HepG2 (cell line): ENCODE measurements around the gene PRKAR2B. TPM values are rescaled to one million over a fixed set of nuclear protein-coding genes. Genes with fewer than 3 reads are reported as not detected.

Source experiments
- ATAC-seq: fragments of 200-7000 bp; cut with Tn5 transposase; 3 replicates; pipeline ENCODE4 v1.9.1; 2020; ENCODE audit warnings: mild to moderate bottlenecking, moderate library complexity
- BruUV-seq: library from RNA; stranded (reverse); fragments of 400-500 nt; replicated peaks from 2 replicates; lab custom pipeline; 2021; lab: Mats Ljungman, UMichigan
- CTCF ChIA-PET: fragments of 300-600 bp; formaldehyde crosslinking; extraction: SDS; loops from one replicate; lab custom pipeline; 2021; ENCODE audit warnings: low total read pairs, inconsistent platforms, low intra/inter-chr PET ratio; lab: Yijun Ruan, JAX
- POLR2A ChIA-PET: fragments of 350-600 bp; sonication (Branson Sonifier 250); formaldehyde crosslinking; loops from one replicate; lab custom pipeline; 2020; ENCODE audit warnings: antibody characterized with exemption, inconsistent platforms; lab: Yijun Ruan, JAX
- DNase-seq: peaks from one replicate; pipeline ENCODE4 v3.0.0-alpha.2; 2015; ENCODE audit warnings: low spot score
- FAIRE-seq: peaks from 3 replicates; lab custom pipeline; 2011; peaks lifted over from hg19 to GRCh38; lab: Jason Lieb, UNC
- H2AFZ ChIP-seq: one replicate; pipeline ENCODE4 v1.6.1; 2011; ENCODE audit warnings: low read length, inconsistent platforms
- H3K27ac ChIP-seq: fragments of 300-600 bp; 3 replicates; pipeline ENCODE4 v1.8.0; 2011; ENCODE audit warnings: mixed run types, mild to moderate bottlenecking, mixed read lengths, low read length, inconsistent platforms; ENCODE audit not compliant: insufficient read depth; ENCODE audit errors: extremely low read length
- H3K27me3 ChIP-seq, 2 experiments: fragments of 200-600 bp in 1 of 2; 2 replicates in 1 of 2; 3 replicates in 1 of 2; pipeline versions ENCODE4 v1.6.0 to v1.8.0; 2011; ENCODE audit warnings: low read length in 2 of 2, mild to moderate bottlenecking in 2 of 2, moderate library complexity in 2 of 2, inconsistent platforms in 1 of 2; ENCODE audit not compliant: insufficient read depth in 2 of 2, control insufficient read depth in 1 of 2
- H3K36me3 ChIP-seq, 2 experiments: fragments of 200-600 bp in 1 of 2; replicated peaks in 1 of 2; 2 replicates in 1 of 2; 3 replicates in 1 of 2; pipeline versions ENCODE4 v1.5.1 to v1.8.0; 2011; ENCODE audit warnings: low read length in 2 of 2, inconsistent platforms in 1 of 2; ENCODE audit not compliant: insufficient read depth in 2 of 2, control insufficient read depth in 1 of 2
- H3K4me1 ChIP-seq: 2 replicates; pipeline ENCODE4 v1.5.1; 2012; ENCODE audit warnings: low read length, inconsistent platforms; ENCODE audit not compliant: insufficient read depth
- H3K4me2 ChIP-seq: 2 replicates; pipeline ENCODE4 v1.6.0; 2011; ENCODE audit warnings: low read depth, low read length, inconsistent platforms
- H3K4me3 ChIP-seq, 3 experiments: fragments of 200-600 bp in 1 of 3; sonication (generic), shearing (Covaris generic) in 1 of 3; replicated peaks in 1 of 3; 2 replicates each; pipeline ENCODE4 v1.5.1; 2011 to 2016; ENCODE audit warnings: low read length in 3 of 3, inconsistent platforms in 2 of 3, low read depth in 2 of 3, mild to moderate bottlenecking in 2 of 3, control low read depth in 1 of 3, mixed read lengths in 1 of 3; ENCODE audit not compliant: insufficient read depth in 1 of 3
- H3K79me2 ChIP-seq: one replicate; pipeline ENCODE4 v1.6.1; 2011; ENCODE audit warnings: low read length, inconsistent platforms; ENCODE audit not compliant: insufficient read depth
- H3K9ac ChIP-seq: 2 replicates; pipeline ENCODE4 v1.6.0; 2011; ENCODE audit warnings: mild to moderate bottlenecking, low read depth, low read length, inconsistent platforms; ENCODE audit not compliant: insufficient read depth
- H3K9me3 ChIP-seq: 2 replicates; pipeline ENCODE4 v1.5.1; 2012; ENCODE audit warnings: mild to moderate bottlenecking, low read length
- H4K20me1 ChIP-seq: 2 replicates; pipeline ENCODE4 v1.6.0; 2011; ENCODE audit warnings: inconsistent platforms, mild to moderate bottlenecking, low read length, moderate library complexity; ENCODE audit not compliant: insufficient read depth
- ATF7-NPFF ChIP-seq: sonication (generic); formaldehyde crosslinking; IDR thresholded peaks from 2 replicates; pipeline ENCODE4 v1.8.1; 2023; ENCODE audit warnings: mild to moderate bottlenecking, low read depth, missing genetic modification reagents, moderate library complexity
- FOXP1 ChIP-seq, 2 experiments: fragments of 450-650 bp in 1 of 2; IDR thresholded peaks; 2 replicates each; pipeline ENCODE4 v1.6.1; 2017 to 2018; ENCODE audit warnings: antibody characterized with exemption in 1 of 2
- HNF1B ChIP-seq: sonication (generic); formaldehyde crosslinking; IDR thresholded peaks from 2 replicates; pipeline ENCODE4 v1.5.1; 2020; ENCODE audit warnings: mild to moderate bottlenecking, moderate library complexity, missing genetic modification reagents
- MEIS2 ChIP-seq: sonication (generic); formaldehyde crosslinking; IDR thresholded peaks from 2 replicates; pipeline ENCODE4 v1.9.0; 2021; ENCODE audit warnings: mild to moderate bottlenecking, missing genetic modification reagents
- NCOA2 ChIP-seq: sonication (generic); formaldehyde crosslinking; IDR thresholded peaks from 2 replicates; pipeline ENCODE4 v1.8.0; 2022; ENCODE audit warnings: inconsistent platforms
- RBAK ChIP-seq: sonication (generic); formaldehyde crosslinking; IDR thresholded peaks from 2 replicates; pipeline ENCODE4 v1.5.1; 2020; ENCODE audit warnings: mild to moderate bottlenecking, missing genetic modification reagents
- RNF2 ChIP-seq: fragments of 450-650 bp; conservative IDR thresholded peaks from 2 replicates; pipeline ENCODE4 v1.6.1; 2016; ENCODE audit warnings: low read depth
- SALL1 ChIP-seq: sonication (generic); formaldehyde crosslinking; IDR thresholded peaks from 2 replicates; pipeline ENCODE4 v1.8.0; 2022; ENCODE audit warnings: mild to moderate bottlenecking, missing genetic modification reagents
- SRSF4 ChIP-seq: fragments of 200-400 bp; formaldehyde crosslinking; IDR thresholded peaks from one replicate; pipeline ENCODE4 v1.6.1; 2018; ENCODE audit warnings: mild to moderate bottlenecking, low read depth, low read length, moderate library complexity; ENCODE audit not compliant: poor library complexity, severe bottlenecking
- THAP8 ChIP-seq: sonication (generic); formaldehyde crosslinking; IDR thresholded peaks from 2 replicates; pipeline ENCODE4 v1.5.1; 2020; ENCODE audit warnings: missing genetic modification reagents, mild to moderate bottlenecking, borderline replicate concordance
- ZC3H4 ChIP-seq: sonication (generic); formaldehyde crosslinking; IDR thresholded peaks from 2 replicates; pipeline ENCODE4 v1.4.0; 2020; ENCODE audit warnings: missing genetic modification reagents, borderline replicate concordance
- ZKSCAN5 ChIP-seq: sonication (generic); formaldehyde crosslinking; IDR thresholded peaks from 2 replicates; pipeline ENCODE4 v1.5.1; 2020; ENCODE audit warnings: mild to moderate bottlenecking, missing genetic modification reagents
- ZNF337 ChIP-seq: sonication (generic); formaldehyde crosslinking; IDR thresholded peaks from 2 replicates; pipeline ENCODE4 v1.5.1; 2020; ENCODE audit warnings: missing genetic modification reagents, low read depth, mild to moderate bottlenecking, borderline replicate concordance
- ZNF350 ChIP-seq: sonication (generic); formaldehyde crosslinking; IDR thresholded peaks from 2 replicates; pipeline ENCODE4 v1.4.0; 2020; ENCODE audit warnings: mild to moderate bottlenecking, low read depth, missing genetic modification reagents, borderline replicate concordance
- ZNF773 ChIP-seq: sonication (generic); formaldehyde crosslinking; IDR thresholded peaks from 2 replicates; pipeline ENCODE4 v1.4.0; 2020; ENCODE audit warnings: missing genetic modification reagents, borderline replicate concordance
- ZSCAN20 ChIP-seq: sonication (generic); formaldehyde crosslinking; IDR thresholded peaks from 2 replicates; pipeline ENCODE4 v1.4.0; 2020; ENCODE audit warnings: missing genetic modification reagents, mild to moderate bottlenecking, borderline replicate concordance
- WGBS: methylation state at CpG from one replicate; pipeline ENCODE4 v1.1.6; 2017; ENCODE audit warnings: low lambda C conversion rate; 5-methylcytosine and 5-hydroxymethylcytosine counted together
- in situ Hi-C: cut with HindIII; loops from 2 replicates; pipeline ENCODE4 v1.10.0; 2017; ENCODE audit warnings: low pct_unique_long_range_greater_than_20kb; ENCODE audit not compliant: extremely low pct_ligation_motif_present
- intact Hi-C: fragments of 100-400 bp; cut with micrococcal nuclease; formaldehyde crosslinking; loops from one replicate; pipeline ENCODE4 v1.10.0; 2022; ENCODE audit not compliant: unreplicated experiment
- polyA plus RNA-seq, 8 experiments: library from polyadenylated mRNA; depleted of rRNA in 3 of 8; stranded (reverse) in 7 of 8; unstranded in 1 of 8; fragments of >200 nt; fragmentation: Illumina TruSeq in 4 of 8; extraction: Trizol in 4 of 8; gene quantifications; 2 replicates each; pipeline versions ENCODE4 v1.2.1 to v1.2.3, GENCODE V29; 2011 to 2016; ENCODE audit warnings: low read depth in 4 of 8, missing spikeins in 1 of 8, mixed read lengths in 1 of 8; ENCODE audit not compliant: insufficient read depth in 1 of 8
- total RNA-seq, 5 experiments: library from RNA; depleted of rRNA; stranded (reverse); fragments of >200 nt; fragmentation: Illumina TruSeq; extraction: Trizol; gene quantifications; 2 replicates each; pipeline ENCODE4 v1.2.3, GENCODE V29; 2016; ENCODE audit warnings: low read depth in 1 of 5

Gene PRKAR2B
- total and polyA plus RNA-seq, 2 of the 13 experiments (the other 11 are each of a cell fraction or from before 2014, with no cell fraction given): not detected

- Histone ChIP-seq H3K79me2 (no peaks in the 10 kb centered on the region), H3K27me3 (0 out of 5 replicates have a peak, but pooled peaks cover 0 to 4% of the 10 kb centered on the region in 2 experiments), H3K4me1 (no peaks in the 10 kb centered on the region), H3K9me3 (no peaks in the 10 kb centered on the region), H3K9ac (no peak overlapping the region), H3K36me3 (no peaks in the 10 kb centered on the region), H2AFZ (no peak overlapping the region), H3K4me2 (no peak overlapping the region), H3K27ac (no peak overlapping the region), H3K4me3 (no peak overlapping the region), H4K20me1 (no peaks in the 10 kb centered on the region)
- in situ Hi-C loops: no loop called here
- BruUV-seq: no TSS peak
- WGBS: 2% methylated on average over 5 of the region's 5 CpGs
- DNase-seq: no peak
- intact Hi-C loops: no loop called here
- ChIA-PET CTCF (no interaction called here), POLR2A (no interaction called here)
- ATAC-seq: no peak
- TF ChIP-seq SALL1 (no peak), RNF2 (no peak), SRSF4 (no peak), RBAK (no peak), ZNF773 (CRISPR knock-in tag) (no peak), ZNF337 (CRISPR knock-in tag) (no peak), ATF7-NPFF (CRISPR knock-in tag) (no peak), FOXP1 (IDR thresholded peaks at IDR 0.05) (no peak), FOXP1 (CRISPR knock-in tag; IDR thresholded peaks at IDR 0.05) (no peak), MEIS2 (CRISPR knock-in tag) (no peak), ZNF350 (CRISPR knock-in tag) (no peak), ZKSCAN5 (no peak), HNF1B (CRISPR knock-in tag) (no peak), ZSCAN20 (CRISPR knock-in tag) (no peak), ZC3H4 (CRISPR knock-in tag) (no peak), NCOA2 (CRISPR knock-in tag) (no peak), THAP8 (CRISPR knock-in tag) (no peak)
- no peak for FAIRE-seq
Observed at GRCh38 chr7:107118109-107118900, 73.8 kb downstream of the PRKAR2B start.
